ENCODE results near the gene SHROOM1.

DNA sequence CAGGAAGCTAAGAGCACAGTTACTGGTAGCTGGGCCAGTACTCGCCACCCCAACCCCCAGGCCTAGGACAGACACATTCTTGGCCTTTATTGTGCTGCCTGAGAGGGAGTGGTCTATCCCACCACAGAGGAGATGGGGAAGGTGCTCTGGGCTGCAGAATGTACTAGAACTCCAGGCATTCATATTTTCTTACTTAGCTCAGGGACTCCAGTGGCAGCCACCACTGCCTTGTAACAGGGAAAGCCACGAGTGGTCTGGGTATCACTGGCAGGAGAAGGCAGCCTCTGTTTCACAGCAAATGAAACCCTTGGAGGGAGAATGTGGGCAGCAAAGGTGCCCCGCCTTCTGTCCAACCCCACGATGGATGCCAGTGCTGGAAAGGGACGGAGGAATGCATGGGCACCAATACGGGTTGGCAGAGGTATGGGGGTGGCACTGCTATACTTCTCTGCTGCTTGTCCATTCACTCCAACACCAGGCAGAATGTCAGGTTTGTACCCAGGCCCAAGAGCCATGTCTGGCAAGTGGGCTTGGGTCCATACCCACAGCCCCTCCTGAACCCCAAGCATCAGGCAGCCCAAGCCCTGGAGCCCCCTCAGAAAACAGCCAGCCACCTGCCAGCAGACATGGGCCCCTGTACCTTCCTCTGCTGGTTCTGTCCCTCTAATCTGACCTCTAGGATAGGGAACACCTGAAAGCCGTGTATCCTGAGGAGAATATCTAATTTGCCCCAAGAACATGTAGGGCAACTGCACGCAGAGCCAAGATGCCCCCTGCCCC, 58.0 kb downstream of the SHROOM1 start:
- TF ChIP-seq EP300 (IDR thresholded peaks at IDR 0.05) (no peak), CTCF (IDR thresholded peaks at IDR 0.05) (no peak), POLR2AphosphoS5 (IDR thresholded peaks at IDR 0.05) (no peak)
